Measurements from ENCODE around the gene LSM4.
"Not testable (repeated sequence)": the region's sequence is repeated elsewhere in the genome, so short reads cannot be mapped to it uniquely, and the experiment has no call there.

The LSM4 gene

DNA sequence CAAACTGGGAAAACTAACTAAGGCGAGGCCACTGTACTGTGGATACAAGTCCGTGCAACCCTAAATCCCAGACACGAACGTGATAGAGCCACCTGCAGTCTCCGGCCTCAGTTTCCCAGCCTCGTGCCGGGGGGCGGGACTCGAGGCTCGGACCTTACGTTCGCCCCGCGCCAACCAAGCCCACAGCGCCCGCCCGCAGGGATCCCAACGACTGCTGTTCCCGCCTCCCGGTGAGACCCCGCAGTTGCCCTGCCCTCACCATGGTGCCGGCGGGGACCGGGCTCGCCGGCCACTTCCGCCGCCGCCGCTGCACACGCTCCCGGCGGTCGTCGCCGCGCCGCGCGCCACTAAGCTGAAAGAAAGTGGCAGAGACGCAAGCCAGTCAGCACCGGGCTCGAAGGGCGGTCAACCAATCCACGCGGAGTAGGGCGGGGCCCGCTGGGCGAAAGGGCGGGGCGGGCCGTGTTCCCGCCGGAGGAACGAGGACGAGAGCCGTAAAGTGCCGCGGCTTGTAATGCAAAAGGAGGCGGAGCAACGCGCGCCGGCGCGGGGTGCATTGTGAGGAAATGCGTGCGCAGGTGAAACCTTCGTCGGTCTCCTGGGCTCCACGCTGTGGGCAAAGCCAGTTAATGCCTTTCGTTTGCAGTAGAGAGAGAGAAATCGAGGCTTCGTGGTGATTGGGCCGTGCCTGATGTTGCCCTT lies at the start of gene LSM4:
TSS of gene LSM4 (minus strand) at position 318 of the 702 bp plus-strand sequence. CDS start at position 262, 56 bp downstream.
- DNase-seq: peak; percentile 100

- DNase-seq: no peak
Observed at GRCh38 chr19:18368504-18369222, 45.8 kb upstream of the LSM4 start.

- DNase-seq: no peak
Observed at GRCh38 chr19:18366021-18366435, 43.2 kb upstream of the LSM4 start.

DNA sequence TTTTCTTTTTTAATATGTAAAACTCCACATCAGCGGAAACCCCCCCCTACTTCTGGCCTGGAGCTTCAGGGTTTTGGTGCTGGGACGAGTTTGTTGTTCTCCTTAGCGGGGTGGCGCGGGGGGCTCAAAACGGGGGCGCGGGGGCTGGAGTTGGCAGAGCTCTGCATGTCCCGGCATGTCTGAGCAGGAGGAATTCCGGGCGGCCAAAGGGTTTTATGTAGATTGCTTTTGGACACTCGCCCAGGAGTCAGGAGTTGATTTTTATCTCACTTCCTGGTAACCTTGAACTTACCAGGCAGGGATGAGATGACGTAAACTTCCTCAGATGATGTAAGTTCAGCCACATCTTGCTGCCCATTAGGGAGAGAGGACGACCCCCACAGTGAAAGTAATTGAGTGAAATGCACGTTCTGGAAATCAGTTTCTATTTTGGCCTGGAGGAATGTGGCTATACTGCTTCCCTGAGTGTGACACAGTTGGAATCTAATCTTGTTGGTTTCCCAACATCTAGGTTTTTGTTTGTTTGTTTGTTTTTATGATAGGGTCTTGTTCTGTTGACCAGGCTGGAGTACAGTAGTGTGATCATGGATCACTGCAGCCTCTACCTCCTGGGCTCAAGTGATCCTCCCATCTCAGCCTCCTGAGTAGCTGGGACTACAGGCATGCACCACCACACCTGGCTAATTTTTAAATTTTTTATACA lies 42.1 kb upstream of the LSM4 start:
- no peak for DNase-seq

GRCh38 chr19:18364277-18364825 lies 41.5 kb upstream of the LSM4 start:
- DNase-seq: not testable (repeated sequence)

DNA sequence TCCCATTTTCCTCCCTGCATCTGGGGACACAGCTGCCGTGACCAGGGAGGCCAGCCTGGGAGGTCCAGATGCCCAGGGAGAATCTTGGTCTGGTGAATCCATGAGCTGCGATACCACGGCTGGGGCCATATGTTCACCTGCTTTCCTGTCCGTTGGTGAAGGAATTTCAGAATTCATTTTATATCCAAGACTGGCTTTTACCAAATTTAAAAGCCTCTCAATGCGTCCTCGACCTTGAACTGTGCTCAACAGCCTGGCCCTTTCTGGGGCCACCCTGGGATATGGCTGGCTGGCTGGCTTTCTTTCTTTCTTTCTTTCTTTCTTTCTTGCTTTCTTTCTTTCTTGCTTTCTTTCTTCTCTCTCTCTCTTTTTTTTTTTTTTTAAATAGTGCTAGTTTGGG lies 40.9 kb upstream of the LSM4 start:
- DNase-seq: no peak

DNA sequence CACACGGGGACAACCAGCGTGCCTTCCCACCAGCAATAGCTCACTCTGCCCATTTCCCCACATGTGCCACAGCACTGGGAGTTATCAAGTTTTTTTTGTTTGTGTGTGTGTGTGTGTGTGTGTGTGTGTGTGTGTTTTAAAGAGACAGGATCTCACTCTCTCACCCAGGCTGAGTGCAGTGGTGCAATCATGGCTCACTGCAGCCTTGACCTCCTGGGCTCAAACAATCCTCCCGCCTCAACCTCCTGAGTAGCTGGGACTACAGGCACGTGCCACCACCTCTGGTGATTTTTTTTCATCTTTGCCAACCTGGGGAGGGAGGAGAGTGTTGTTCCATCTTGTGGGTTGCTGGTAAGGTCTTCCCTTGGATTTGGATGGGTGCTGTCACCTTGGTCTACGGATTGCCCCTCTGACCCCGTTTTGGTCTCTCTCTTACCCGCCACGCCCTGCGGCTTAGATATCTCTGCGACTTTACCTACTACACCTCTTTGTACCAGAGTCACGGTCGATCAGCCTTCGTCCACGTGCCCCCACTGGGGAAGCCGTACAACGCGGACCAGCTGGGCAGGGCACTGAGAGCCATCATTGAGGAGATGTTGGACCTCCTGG lies 40.2 kb upstream of the LSM4 start:
- no peak for DNase-seq

- no peak for DNase-seq
Observed at GRCh38 chr19:18361646-18362045, 38.8 kb upstream of the LSM4 start.

GRCh38 chr19:18357041-18357440 lies 34.2 kb upstream of the LSM4 start:
- no peak for DNase-seq

DNA sequence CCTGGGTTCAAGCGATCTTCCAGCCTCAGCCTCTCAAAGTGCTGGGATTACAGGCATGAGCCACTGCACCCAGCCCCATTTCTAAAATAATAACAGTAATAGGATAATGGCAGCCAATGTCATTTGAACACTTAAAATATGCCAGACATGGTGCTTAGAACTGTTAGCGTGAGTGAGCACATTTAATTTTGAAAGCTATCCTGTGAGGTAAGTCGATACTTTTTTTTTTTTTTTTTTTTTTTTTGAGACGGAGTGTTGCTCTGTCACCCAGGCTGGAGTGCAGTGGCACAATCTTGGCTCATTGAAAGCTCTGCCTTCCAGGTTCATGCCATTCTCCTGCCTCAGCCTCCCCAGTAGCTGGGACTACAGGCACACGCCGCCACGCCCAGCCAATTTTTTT lies 31.9 kb upstream of the LSM4 start:
- not testable (repeated sequence) for DNase-seq

- DNase-seq: no peak
Observed at GRCh38 chr19:18353378-18354005, 30.6 kb upstream of the LSM4 start.

- no peak for DNase-seq
Observed at GRCh38 chr19:18351544-18351943, 28.7 kb upstream of the LSM4 start.

DNA sequence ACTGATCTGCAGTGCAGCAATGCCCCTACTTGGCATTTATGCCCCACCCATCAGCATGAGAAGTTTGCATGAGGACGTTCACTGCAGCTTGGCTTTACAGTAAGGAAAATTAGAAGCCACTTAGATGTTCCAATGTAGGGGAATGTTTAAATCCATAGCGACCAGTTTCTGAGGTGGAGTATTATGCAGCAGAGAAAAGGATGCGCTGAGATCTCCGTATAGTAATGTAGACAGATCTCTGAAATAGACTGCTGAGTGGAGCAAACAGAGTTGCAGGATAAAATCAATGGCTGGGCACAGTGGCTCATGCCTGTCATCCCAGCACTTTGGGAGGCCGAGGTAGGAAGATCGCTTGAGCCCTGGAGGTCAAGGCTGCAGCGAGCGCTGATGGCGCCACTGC lies 27.6 kb upstream of the LSM4 start:
- no peak for DNase-seq

GRCh38 chr19:18349524-18350128 lies 26.8 kb upstream of the LSM4 start:
- no peak for DNase-seq

- DNase-seq: not testable (repeated sequence)
Observed at GRCh38 chr19:18348818-18349339, 26.0 kb upstream of the LSM4 start.

- DNase-seq: no peak
Observed at GRCh38 chr19:18348171-18348570, 25.3 kb upstream of the LSM4 start.

GRCh38 chr19:18346091-18346490 lies 23.2 kb upstream of the LSM4 start:
- no peak for DNase-seq

- no peak for DNase-seq
Observed at GRCh38 chr19:18345296-18345695, 22.4 kb upstream of the LSM4 start.

GRCh38 chr19:18344582-18344950 lies 21.7 kb upstream of the LSM4 start:
- DNase-seq: no peak

- no peak for DNase-seq
Observed at GRCh38 chr19:18342090-18342632, 19.3 kb upstream of the LSM4 start.

DNA sequence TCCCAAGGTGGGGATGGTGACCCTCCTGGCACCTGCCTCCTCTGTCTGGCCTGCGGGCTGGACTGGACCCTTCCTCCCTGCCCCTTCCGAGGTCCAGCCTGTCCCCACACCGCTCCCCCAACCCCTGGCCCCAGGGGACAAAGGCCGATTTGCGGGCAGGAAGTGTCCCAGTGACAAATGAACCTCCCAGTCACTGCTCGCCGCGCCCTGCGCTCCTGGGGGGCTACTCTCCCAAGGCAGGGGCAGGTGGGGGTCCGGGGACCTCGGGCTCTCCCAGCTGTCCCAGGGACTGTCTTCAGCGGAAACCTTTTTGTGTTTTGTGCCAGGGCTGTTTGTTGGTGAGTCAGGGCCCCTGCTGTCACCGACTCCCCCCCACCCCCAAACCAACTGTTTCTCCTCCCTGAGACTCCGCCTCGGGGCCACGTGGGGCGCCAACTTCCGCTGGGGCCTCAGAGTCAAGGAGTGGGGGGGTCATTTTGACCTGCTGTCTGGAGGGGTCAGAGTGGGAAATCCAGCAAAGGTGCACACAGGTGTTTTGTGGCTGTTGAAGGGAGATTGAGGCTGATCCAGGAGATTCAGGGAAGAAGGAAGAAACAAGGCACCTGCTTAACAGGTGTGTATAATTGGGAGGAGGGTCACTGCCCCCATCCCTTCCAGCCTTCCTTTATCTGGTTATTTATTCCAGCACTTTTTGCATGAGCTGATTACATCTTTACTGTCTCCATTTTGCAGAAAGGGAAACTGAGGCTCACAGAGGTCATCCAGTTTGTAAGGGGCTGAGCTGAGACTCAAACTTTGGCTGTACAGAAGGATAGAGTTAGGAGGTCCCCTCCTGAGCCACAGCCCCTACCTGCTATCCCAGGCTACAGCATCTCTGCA lies 18.4 kb upstream of the LSM4 start:
- peak; percentile 54 for DNase-seq

Measured in activated CD4-positive, alpha-beta T cell treated with anti-CD3 and anti-CD28 coated beads for 1 hour (primary cell).